Measurements from ENCODE around the gene TBL1X.
"Not testable (repeated sequence)": the region's sequence is repeated elsewhere in the genome, so short reads cannot be mapped to it uniquely, and the experiment has no call there.

Gene TBL1X

GRCh38 chrX:9500584-9500983 is 35.7 kb downstream of the TBL1X start:
- DNase-seq = no peak

DNA sequence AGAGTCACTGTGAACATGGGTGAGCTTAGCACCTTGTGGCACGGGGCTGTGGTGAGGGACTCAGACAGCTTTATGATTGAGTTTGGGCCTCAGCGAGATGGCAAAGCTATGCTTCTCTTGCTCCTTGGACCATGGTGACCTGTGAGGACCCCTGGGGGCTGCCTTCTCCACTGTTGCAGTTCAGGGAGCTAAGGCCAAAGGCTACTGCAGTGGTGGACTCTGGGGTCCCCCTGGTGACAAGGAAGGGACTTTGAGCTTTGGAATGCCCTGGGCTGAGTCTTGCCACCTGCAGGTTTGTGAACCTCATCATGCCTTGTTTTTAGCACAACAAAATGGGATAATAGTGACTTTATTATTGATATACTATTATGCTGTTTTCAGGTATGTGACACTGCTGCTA is 36.5 kb downstream of the TBL1X start:
- no peak for DNase-seq

GRCh38 chrX:9503261-9503660 is 38.4 kb downstream of the TBL1X start:
- DNase-seq = no peak

DNA sequence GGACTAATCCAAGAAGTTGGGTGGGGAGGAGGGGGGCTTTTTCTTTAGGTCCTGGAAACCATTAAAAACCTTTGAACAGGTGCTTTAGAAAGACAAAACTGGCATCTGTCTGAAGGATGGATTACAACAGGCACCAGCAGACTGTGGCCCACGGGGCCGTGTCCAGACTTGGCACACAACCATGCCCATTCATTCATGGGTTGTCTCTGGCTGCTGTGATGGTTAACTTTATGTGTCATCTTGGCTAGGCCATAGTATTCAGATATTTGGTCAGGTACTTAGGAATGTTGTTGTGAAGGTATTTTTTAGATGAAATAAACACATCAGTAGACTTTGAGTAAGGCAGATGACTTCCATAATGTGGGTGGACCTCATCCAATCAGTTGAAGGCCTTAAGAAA is 45.5 kb downstream of the TBL1X start:
- no peak for DNase-seq

DNA sequence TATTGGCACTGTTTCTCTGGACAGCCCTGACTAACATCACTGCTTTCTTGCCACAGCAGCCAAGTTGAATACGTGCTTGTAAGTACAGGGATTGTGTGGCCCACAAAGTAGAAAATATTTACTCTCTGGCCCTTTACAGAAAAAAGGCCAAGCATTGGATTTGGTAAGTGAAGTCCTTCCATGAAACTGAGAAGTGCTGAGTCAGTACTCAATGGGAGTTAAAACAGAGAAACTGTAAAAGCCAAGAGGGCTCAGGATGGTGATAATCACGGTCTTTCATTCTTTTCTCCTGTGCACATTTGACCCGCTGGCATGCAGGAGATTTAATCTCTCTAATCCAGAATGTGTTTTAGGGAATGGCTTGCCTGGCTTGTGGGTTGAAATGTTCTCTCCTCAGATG is 46.1 kb downstream of the TBL1X start:
- no peak for DNase-seq

- no peak for DNase-seq
These were observed 50.6 kb downstream of the TBL1X start for GRCh38 chrX:9515489-9515888.

GRCh38 chrX:9515973-9516538 is 51.2 kb downstream of the TBL1X start:
- no peak for DNase-seq

DNA sequence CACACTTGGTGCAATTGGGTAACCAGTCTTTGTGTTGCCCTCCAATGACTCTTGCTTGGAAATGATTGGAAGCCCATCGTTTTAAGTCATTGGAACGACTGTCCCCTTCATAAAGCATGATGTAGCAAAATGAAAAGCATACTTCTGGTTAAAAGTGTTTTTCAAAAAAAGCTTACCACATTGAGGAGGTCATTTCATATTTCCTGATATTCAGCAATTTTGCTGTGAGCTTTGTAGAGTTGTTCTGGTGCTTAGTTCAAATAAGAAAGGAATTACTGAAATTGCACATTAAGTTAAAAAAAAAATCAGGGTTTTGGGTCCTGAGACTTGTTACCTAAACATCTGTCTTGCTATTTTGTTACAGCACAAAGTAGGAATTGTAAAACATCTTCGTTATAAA is 51.8 kb downstream of the TBL1X start:
- DNase-seq = no peak

GRCh38 chrX:9518051-9518450 is 53.2 kb downstream of the TBL1X start:
- DNase-seq = no peak

- DNase-seq = no peak
These were observed 54.0 kb downstream of the TBL1X start for GRCh38 chrX:9518889-9519288.

DNA sequence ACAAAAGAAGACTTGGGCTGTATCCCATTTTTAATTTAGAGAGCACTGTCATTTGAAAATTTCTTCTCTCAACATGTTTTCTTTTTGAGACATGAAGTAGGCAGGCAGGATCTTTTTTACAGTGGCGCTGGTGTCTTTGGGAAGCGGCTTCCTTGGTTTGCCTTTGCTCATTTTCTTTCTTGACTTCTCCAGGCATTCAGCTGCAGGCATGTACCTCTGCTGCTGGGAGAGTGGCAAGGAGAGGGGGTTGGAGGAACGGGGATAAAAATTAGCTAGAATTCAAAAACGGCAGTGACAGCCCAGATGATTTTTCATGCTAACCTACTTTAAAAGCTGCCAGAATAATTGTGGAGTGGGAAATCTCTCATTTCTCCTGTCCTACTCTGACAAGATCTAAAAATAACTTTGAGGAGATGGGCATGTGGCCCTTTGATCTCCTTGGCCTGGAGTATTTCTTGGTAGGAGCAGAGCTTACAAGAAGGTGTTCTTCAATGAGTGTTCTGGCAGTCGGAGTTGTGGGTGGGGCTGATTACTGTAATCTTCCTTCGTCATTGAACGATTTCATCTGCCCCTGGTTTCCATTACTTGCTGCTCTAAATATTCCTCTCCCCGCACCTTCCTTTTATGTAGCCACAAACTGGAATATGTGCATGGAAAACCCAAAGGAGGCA is 54.8 kb downstream of the TBL1X start:
- peak; percentile 34 for DNase-seq

GRCh38 chrX:9520217-9520590 is 55.3 kb downstream of the TBL1X start:
- no peak for DNase-seq

DNA sequence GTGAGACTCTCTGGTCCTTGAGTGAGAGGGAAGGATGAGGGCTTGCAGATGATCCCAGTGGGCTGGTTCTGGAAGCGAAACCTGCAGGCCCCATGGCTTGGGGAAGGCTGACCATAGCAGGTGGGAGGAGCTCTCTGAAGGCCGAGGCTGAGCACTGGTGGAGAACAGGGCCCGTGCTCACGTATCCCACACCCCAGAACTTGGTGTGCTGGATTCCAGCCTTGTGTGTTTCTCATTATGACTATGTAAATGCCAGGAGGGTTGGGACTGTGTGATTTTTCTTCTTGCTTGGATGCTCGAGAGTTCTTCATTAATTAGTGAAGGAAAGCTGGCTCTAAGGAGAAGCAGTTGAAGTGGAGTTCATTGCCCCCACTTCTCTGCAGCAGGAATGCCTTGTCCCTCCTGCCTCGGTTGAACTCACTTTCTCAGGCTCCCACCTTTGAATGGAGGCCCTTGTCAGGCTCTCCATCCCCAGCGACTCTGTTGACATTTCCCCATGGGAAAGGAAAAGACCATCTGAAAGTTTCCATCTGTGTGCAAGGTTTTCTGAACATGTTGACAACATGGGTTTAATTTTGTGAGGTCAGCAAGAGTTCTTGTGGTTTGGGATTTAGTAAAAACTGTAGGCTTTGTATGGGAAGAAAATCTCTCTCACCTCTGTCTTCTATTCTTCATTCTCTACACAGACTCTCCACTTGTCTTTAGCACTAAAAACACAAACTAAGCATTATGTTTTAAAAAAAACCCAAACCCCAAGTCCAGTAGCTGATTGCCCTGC is 57.7 kb downstream of the TBL1X start:
- peak; percentile 34 for DNase-seq

GRCh38 chrX:9525511-9526248 is 60.8 kb downstream of the TBL1X start:
- no peak for DNase-seq

DNA sequence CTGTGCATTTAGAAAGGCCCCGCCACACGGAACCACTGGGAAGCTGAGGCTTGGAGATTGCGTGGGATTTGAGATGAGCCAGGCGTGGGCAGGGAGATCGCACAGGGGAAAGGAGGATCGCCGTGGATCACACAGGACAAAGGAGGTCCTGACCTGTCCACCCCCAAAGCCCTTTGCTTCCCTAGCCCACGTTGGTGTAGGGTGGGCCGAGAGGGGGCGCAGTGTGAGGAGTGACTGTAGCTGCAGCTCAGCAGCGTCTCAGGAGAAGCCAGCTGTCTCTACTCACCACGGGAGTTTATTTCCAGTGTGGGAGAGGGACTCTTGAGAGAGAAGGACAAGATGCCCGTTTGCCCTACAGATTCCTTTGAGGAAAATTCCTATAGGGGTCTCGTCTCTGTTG is 62.1 kb downstream of the TBL1X start:
- no peak for DNase-seq

DNA sequence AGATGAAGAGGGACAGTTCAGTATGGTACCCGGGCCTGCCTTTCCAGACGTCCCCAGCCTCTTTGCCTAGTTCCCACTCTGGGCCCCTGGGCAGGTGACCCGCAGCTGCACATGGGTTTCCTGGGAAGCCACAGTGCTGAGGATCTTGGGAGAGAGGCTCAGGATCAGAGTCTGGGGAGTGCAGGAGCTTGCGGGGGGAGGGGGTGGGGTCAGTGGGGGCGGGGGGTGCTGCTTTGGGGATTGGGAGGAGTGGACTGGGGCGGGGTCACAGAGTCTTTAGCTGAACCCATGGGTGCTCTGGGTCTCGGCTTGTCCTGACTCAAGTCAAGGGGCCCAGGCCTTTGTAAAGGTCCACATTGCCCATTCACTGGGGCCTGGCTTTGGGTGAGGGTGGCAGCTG is 63.6 kb downstream of the TBL1X start:
- no peak for DNase-seq

DNA sequence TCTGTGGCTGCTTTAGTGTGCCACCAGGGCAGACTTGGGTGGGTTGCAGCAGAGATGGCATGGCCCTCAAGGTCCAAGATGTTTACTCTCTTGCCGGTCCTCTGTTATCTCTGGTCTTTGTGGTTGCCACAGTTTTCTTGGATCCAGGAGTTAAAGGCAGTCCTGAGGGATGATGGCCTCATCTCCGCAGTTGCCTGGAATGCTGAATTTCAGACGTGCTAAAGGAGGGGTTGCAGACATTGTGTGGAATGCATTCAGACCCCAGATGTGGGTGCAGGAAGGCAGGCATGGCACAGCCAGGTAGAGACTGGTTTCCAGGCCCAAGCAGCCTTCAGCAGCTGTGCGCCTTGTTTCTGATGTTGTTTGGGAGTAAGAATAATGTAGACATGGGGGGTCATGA is 64.4 kb downstream of the TBL1X start:
- no peak for DNase-seq

DNA sequence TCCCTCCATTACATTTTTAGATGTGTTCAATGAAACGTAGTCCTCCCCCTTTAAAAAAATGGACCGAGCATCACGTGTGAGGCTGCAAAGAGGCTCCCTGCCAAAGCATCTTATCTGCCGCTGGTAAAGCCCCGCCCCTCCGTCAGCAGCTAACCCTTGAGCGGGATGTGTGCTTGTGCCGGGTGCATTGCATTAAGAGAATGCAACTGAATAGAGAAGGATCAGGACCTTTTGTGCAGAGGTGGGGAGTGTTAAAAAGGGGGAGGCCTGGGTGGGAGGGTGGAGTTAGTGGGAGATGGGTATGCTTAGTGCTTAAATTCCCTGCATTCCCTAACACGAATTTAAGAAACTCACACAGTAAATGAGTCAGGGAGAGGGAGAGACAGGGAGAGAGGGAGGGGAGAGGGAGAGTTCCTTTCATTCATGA is 66.0 kb downstream of the TBL1X start:
- peak; percentile 88 for DNase-seq

DNA sequence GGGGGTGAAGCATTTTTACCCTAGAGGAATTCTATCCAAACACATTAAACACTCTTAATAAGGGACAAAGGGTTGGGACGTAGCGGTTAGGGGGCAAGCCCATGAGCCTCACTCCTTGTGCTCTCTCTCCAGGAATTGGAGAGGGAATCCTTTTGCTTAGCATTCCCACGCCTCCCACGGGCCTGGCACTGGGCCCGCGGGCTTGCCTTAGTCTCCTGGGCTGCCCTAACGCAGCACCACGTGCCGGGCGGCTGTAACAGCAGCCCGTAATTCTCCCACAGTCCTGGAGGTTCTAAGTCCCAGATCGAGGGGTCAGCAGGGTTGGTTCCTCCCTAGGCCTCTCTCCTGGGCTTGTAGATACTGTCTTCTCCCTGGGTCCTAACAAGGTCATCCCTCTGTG is 67.5 kb downstream of the TBL1X start:
- no peak for DNase-seq

- no peak for DNase-seq
These were observed 68.8 kb downstream of the TBL1X start for GRCh38 chrX:9533611-9534010.

GRCh38 chrX:9534686-9535085 is 69.8 kb downstream of the TBL1X start:
- peak; percentile 30 for DNase-seq

DNA sequence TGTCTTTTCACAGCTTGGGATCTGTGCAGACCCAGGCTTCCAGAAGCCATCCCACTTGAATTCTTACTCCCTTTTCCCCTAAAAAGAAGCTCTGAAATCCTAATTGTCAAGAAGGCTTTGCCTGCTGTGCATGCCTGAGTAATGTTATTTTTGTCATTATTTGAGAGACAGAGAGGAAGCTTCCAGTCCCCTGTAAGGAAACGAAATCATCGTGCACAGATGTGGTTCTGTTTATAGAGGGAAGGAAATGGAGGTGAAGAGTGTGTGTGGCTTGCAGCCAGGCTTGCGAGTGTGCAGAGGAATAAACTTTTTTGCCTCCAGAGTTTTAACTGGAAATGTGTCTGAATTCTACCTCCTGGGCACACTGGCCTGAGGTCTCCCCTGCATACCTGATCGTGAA is 70.2 kb downstream of the TBL1X start:
- no peak for DNase-seq

- not testable (repeated sequence) for DNase-seq
These were observed 71.3 kb downstream of the TBL1X start for GRCh38 chrX:9536156-9536555.

GRCh38 chrX:9537781-9538180 is 72.9 kb downstream of the TBL1X start:
- DNase-seq = no peak
